ENCODE results near the gene ENOX1.

ENOX1 gene

GRCh38 chr13:43664700-43665191, 122.0 kb downstream of the ENOX1 start:
- DNase-seq = no peak

DNA sequence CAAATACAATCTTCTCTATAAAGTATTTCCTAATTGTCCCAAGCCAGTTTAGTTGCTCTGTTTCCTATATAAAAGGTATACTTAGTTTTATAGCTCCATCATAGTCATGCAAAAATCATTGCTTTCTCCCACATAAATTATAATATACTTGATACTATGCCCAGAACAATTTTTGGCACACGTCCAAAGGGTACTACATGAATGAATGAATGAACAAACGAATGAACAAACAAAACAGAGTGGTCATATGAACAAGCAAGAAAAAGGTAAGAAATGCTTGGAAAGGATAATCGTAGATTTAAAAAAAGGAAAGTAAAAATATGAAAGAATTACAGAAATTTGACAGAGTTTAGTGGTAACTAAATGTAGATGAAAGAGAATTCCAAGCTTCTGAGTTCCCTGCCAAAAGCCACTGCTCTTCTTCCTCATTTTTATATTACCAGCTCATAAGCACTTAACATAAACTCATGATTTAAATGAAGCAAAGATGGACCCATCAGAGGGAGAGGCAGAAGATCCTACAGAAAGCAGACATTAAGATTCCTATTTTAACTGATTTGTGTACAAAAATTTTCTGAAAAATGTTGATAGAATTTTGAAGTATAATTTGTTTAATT, 123.2 kb downstream of the ENOX1 start:
- no peak for DNase-seq

GRCh38 chr13:43662976-43663375, 123.8 kb downstream of the ENOX1 start:
- no peak for DNase-seq

DNA sequence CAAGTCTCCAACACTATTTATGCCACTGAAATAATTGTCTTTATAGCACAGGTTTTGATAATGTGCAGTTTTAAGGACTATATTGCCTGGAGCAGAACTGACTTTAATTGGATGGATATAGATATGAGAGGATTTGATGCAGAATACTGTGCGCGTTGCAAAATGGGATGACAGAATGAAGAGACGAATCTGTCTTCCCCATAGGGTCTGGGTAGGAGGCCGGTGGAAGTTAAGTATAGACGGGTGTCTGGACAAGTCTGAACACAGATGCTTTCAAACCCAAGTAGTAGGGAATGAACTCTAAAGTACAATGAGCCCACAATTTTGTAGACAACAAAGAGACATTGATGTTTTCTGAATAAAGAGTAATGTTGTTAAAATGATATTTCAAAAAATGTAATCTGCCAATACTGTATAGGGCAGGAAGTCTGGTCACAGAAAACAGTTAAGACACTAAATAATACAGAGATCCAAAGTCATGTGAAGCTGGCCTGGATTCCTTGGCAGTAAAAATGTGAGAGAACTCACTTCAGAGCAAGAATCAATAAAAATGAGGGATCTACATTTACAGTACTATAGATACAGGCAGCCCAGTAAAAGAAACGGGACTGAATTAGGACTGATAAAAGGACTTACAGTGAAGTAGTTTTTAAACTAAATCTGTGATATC, 125.5 kb downstream of the ENOX1 start:
- DNase-seq = no peak

DNA sequence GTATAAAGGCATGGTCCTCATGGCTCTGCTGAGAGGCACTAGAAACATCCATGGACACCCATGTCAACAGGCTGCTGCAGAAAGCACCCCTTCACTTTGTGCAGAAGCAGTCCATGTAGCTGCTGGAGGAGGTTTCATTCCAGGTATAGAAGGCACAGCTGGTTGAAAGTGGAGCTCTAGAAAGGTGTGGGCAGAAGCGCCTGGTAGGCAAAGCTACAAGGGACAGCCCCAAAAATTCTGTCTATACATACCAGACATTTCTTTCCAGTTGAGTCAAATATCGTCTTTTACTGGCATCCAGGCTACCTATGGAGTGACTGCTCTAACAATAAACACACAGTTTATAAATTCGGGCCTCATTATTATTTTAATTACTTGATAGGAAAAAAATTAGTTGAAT, 129.3 kb downstream of the ENOX1 start:
- DNase-seq = no peak

- no peak for DNase-seq
These were observed 132.8 kb downstream of the ENOX1 start for GRCh38 chr13:43653980-43654379.

- no peak for DNase-seq
These were observed 133.4 kb downstream of the ENOX1 start for GRCh38 chr13:43653395-43653794.

DNA sequence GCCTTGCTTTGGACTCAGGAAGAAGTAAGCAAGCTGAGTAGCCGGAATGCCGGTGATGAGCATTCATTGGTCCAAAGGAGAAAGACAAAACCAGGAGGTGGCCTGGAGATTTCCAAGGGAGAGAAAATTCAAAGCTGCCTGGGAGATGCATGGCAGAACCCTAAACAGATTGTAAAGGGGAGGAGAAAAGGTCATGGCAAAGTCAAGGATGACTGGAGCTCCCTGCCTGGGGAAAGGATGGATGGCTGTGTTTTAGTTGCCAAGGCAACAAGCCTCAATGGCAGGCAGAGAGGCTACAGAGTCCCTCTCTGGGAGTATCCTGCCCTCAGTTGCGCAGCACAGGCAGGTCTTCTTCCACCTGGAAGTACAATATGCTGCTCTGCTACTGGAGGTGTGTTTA, 134.0 kb downstream of the ENOX1 start:
- no peak for DNase-seq

DNA sequence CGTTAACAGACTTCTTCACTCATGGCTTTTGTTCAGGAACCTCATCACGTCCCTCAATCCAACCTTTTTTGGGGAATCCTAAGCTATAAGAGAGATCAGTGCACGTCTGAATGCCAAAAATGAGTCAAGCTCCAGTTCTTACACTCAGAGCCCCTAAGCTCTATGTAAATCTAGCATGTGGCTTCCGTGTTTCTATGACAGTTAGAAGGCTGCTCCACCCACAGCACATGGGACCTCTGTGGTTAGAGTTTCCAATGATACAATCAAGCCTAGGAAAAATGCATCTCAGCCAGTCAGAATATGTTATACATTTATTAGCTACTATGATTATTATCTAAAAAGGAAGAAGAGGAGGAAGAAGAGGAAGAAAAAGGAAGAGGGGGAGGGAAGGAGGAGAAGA, 135.9 kb downstream of the ENOX1 start:
- DNase-seq = no peak

DNA sequence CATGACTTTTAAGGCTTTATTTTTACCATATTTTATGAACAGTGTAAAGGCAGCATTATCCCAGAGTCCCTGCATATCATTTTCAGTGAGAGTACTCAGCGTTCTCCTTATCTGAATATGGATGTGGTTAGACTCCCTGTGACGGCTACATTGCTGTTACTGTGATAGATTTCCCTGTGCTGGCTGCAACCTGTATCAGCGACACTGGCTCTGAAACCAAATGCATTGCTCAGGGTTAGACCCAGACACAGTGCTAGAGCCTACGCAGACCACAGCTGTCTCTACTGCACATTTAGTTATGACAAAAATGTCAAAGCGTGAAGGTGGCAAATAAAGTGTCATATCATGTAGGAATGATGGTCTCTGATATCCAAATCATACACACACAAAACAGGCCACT, 138.0 kb downstream of the ENOX1 start:
- DNase-seq = no peak

GRCh38 chr13:43647471-43647870, 139.3 kb downstream of the ENOX1 start:
- no peak for DNase-seq

DNA sequence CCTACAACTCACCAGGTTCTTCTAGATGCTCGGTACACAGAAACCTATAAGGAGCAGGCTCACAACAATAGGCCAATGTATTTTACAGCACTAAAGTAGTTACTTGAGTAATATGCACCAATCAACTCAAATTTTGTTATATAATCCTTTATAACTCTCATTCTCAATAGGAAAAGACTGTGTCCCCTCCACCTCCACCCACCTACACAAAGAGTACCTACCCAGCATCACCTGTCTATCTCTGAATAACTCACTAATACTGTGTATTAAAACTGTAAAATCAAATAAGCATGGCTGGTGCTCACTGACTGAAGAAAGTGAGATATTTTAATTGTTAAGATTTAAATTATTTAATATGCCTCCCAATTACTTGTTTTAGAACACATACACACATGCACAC, 146.3 kb downstream of the ENOX1 start:
- DNase-seq = no peak

DNA sequence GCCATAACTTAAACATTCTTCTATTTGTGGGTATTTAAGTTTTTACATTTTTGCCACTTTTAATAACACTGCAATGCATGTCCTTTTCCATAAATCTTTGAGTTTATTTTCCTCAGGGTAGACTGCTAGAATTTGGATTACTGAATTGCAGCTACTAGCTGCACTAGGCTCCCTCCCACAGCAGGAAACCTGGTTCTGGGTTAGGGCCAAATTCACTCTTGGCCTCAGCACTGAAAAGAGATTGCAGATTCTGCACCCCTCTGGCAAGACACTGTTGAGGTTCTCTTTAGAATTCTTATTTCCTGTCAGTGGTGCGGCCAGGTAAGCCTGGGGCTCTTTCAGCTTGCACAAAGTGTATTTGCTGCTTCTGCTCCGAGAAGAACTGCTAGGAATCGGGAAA, 155.7 kb downstream of the ENOX1 start:
- DNase-seq = no peak

DNA sequence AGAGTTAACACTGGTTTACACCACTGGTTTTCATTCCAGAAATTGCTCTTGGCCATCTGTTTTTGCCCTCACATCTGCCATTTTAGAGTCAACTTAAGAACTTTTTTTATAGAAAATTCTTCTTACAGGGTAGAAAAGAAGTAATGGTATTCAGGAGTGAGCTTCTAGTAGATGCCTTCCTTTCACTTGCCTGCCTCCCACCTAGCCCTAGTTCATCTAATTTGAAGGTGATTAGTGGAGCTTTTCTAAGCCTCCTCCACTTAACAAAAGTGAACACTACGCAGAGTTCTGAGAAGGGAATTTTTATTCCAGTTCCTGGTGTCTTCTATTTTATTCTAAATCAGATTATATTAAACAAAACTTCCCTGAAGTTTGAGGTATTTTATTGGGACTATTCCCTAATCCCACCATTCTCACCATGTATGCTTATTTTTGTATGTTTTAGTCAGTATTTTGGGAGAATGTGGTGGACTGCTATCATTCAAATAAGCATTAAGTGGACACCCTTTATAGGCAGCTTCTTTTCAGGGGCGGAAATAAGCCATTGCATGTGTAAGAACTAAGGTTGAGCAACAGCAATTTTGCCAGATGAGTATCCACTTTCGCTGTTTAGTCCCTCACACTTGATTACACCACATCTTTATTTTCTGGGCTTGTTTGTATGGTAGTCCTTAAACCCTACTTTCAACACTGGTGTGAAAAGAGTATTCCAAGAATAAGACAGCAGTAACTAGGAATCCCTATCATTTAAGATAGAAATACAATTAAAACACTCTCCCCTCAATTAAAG, 156.9 kb downstream of the ENOX1 start:
- DNase-seq = no peak

DNA sequence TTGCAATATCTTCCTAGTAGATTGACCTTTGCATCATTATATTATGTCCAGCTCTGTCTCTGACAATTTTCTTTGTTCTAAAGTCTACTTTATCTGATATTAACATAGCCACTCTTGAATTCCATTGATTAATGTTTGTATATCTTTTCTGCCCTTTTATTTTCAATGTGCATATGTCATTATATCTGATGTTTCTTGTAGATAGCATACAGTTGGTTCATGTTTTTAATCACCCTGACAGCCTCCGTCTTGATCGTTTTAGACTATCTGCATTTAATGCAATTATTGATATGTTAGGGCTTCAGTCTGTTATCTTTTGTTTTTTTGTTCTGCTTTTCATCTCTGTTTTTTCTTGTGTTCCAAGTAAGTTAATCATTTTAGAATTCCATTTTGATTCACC, 159.8 kb downstream of the ENOX1 start:
- no peak for DNase-seq

DNA sequence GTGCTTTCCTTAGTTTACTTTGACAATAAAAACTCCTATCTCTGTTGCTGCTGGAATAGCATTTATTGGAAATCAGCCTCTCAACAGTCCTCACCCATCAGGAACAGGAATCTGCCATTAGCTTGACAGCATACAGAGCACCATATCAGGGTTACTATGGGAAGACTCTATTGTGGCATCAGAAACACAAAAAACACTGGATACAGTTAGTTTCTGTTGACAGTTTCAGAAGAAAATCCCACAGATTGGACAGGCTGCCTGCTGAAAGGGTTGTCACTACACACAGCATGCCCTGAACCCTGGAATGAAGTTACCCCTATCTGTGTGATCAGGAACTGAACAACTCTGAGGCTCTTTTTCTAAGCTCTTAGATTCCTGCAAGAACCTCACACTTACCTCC, 172.7 kb downstream of the ENOX1 start:
- DNase-seq = no peak

DNA sequence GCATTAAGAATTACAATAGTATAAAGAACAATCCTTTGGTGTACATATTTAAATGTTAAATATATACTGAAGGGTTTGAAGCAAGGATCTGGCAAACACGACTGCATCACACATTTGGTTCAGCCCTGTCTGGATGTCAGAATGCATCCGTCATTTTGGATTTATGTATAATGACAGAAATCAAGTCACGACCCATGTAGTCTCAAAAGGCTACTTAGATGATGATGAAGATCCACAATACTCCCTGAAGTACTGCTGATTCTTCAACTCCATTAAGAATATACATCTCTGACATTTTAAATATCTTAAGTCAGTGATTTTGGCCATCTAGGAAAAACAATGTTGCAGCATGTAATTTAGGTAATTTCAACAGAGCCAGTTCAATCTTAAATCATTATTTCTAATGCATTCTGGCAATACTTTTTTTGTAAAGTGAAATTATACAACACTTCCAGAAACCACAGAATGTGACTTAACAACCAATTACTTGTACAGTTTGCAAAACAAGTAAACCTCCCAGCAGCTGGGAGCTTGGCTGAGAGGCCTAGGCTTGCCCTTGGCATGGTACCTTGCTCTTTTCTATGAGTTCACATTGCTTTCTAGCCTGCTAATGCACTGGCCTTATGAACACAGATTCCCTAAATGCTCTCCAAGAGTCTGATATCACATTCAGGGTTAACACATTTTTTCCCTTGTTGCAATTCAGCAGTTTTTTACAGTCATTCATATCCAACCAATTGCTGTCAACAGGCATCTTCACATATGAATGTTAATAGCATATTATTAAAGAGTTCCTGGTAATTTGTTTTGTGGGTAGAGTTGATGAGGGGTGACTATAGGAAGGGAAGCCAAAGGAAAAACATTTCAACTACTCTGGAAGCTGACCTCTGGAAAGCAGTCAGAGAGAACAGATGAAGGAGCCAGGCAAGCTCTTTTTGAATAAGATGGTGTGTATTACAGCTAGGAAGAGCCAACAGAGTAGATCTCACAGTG, 175.2 kb downstream of the ENOX1 start:
- DNase-seq = no peak

DNA sequence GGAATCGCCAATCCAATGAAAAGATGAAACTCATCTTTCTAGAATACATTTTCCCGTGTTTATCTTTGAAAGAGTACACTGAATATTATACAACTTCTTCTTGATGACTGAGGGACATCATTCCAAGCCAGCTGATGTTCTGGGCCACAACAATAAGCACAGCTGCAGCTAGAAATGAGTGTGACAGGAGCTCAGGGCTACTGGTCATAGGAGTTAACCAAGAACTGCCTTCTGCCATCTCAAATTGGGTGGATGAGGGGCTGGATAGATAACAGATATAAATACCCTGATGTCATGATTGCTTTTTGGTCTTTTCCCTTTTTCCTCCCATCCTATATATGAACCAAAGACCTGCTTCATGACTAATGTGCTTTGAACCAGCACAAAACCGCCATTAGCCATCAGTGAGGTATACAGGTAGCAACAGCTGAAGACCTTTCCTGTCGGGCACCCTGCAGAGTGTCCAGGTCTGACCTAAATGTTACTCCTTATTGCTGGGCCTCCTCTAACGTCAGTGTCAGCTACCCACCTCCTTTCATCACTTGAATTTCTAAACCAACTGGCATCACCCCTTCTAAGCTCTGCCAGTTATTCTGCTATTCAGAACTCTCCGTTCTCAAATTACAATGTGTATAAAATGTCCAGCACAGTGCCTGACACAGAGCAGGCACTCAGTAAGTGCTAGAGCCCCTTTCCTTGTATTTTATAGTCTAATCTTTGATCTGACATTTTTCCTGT, 178.2 kb downstream of the ENOX1 start:
- DNase-seq = no peak

DNA sequence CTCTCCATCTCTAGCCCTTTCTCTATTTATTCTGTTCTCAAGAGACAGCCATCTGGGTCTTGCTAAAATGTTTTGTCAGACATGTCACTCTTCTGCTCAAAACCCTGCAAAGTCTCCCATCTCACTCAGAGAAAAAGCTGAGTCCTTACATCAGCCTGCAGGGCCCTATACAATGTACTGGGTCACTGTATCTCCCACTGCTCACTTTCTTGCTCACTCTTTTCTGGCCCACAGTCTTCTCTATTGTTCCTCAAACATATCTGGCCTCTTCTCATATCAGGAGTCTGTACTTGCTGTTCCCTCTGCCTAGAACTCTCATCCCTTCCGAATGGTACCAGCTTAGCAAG, 189.2 kb downstream of the ENOX1 start:
- no peak for DNase-seq

- DNase-seq = no peak
These were observed 189.7 kb downstream of the ENOX1 start for GRCh38 chr13:43596924-43597598.

DNA sequence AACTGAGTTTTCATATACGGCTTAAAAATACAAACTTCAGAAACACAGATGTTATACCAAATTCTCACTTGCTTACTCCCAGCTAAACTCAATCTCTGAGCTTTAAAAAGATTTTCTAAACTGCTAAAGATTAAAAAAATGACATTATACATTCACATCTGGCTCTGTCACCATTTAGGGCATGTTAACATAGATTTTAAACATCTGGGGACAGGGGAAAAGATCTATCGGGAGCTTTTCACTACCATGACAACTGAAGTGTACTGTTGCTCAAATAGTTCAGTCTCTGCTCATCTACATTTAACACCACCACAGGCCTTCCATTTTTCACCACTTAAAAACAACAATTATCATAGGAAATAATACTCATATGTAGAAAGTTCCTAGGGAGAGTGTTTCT, 190.8 kb downstream of the ENOX1 start:
- no peak for DNase-seq

- no peak for DNase-seq
These were observed 199.4 kb downstream of the ENOX1 start for GRCh38 chr13:43587376-43587775.
